Heart left ventricle (tissue), 16 donors: ENCODE measurements around the gene GIT2. TPM values are rescaled to one million over a fixed set of nuclear protein-coding genes. Genes with fewer than 3 reads are reported as not detected.

Experiments used
- ATAC-seq, 4 donors: fragments of 200-7000 bp; cut with Tn5 transposase; one replicate each; pipeline ENCODE4 v1.9.1; 2020 to 2022; ENCODE audit warnings: moderate library complexity in 4 of 4, mild to moderate bottlenecking in 3 of 4, moderate number of reproducible peaks in 1 of 4
- DNase-seq, 5 donors: peaks; one replicate each; pipeline ENCODE4 v3.0.0-alpha.2; 2020
- H3K27ac ChIP-seq, 12 donors: fragments of 200-600 bp; sonication (generic) in 4 of 12; one replicate each; pipeline versions ENCODE4 v1.5.0 to v1.8.0; 2016 to 2022; ENCODE audit warnings: mild to moderate bottlenecking in 2 of 12
- H3K27me3 ChIP-seq, 9 donors: fragments of 200-600 bp; sonication (generic) in 2 of 9; one replicate each; pipeline versions ENCODE4 v1.5.1 to v1.8.0; 2016 to 2022; ENCODE audit warnings: mild to moderate bottlenecking in 3 of 9
- H3K36me3 ChIP-seq, 9 donors: fragments of 200-600 bp; sonication (generic) in 2 of 9; one replicate each; pipeline versions ENCODE4 v1.5.0 to v1.8.0; 2018 to 2022; ENCODE audit warnings: mild to moderate bottlenecking in 2 of 9
- H3K4me1 ChIP-seq, 12 donors: fragments of 200-600 bp; sonication (generic) in 4 of 12; one replicate each; pipeline versions ENCODE4 v1.5.0 to v1.8.0; 2016 to 2022; ENCODE audit warnings: mild to moderate bottlenecking in 3 of 12
- H3K4me3 ChIP-seq, 12 donors: fragments of 200-600 bp; sonication (generic) in 4 of 12; one replicate each; pipeline versions ENCODE4 v1.5.0 to v1.8.0; 2017 to 2022; ENCODE audit warnings: mild to moderate bottlenecking in 9 of 12, moderate library complexity in 4 of 12
- H3K9me3 ChIP-seq, 12 donors: fragments of 200-600 bp; sonication (generic) in 4 of 12; one replicate each; pipeline versions ENCODE4 v1.5.0 to v1.8.0; 2016 to 2022; ENCODE audit warnings: mild to moderate bottlenecking in 1 of 12
- CTCF ChIP-seq, 12 donors: fragments of 200-600 bp; sonication (generic) in 4 of 12; IDR thresholded peaks; one replicate each; pipeline versions ENCODE4 v1.5.0 to v1.8.0; 2018 to 2022; ENCODE audit warnings: antibody characterized with exemption in 12 of 12, mild to moderate bottlenecking in 5 of 12
- POLR2A ChIP-seq, 2 donors: fragments of 450-650 bp; IDR thresholded peaks; one replicate each; pipeline ENCODE4 v1.6.1; 2017; ENCODE audit warnings: antibody characterized with exemption in 2 of 2, mild to moderate bottlenecking in 2 of 2, moderate library complexity in 2 of 2
- WGBS, 4 donors: extraction: QIAGEN DNeasy Blood & Tissue Kit in 2 of 4; methylation state at CpG; one replicate each; pipeline versions ENCODE4 v1.1.5 to v1.1.7; 2013 to 2018; 5-methylcytosine and 5-hydroxymethylcytosine counted together
- intact Hi-C, 10 donors: fragments of 100-400 bp; cut with DNase I; formaldehyde crosslinking; loops; one replicate each; pipeline versions ENCODE4 v1.11.1 to v1.14.2; 2022
- polyA plus RNA-seq, 2 donors: library from polyadenylated mRNA; stranded (reverse); fragments of 200-250 nt; gene quantifications; one replicate each; pipeline ENCODE4 v1.2.3, GENCODE V29; 2013
- total RNA-seq, 9 donors: library from RNA; depleted of rRNA in 2 of 9; stranded (reverse); fragments of >200 nt in 2 of 9; fragmentation: NEBNext Ultra II Directional in 3 of 9; extraction: Animal tissue kit (Norgen Biotek cat#: 25700) in 3 of 9; gene quantifications; one replicate each; pipeline versions ENCODE4 v1.1.0 to v1.2.4, GENCODE V29; 2016 to 2023
- donor health status: ischemic (EF 13 %, LVEDD 7.1; RV severe dilation, severe dysfunction).
- donor health status: healthy with polysubstance abuse.
- donor health status: DM: no; HTN: yes; CAD: no.
- donor health status: DM: no; HTN: no; CAD: no.
- donor health status: ischemic (EF 25% LVEDD 6.9; RV normal size, moderate dysfunction).
- donor health status: ischemic (EF 25% LVEDD 5.7; RV mildly dilated, moderate dysfunction).
- donor health status: healthy.
- donor health status: DM: yes; HTN: yes; CAD: no.
- donor health status: ischemic (EF 35%, LVEDD 5.7; RV mildly dilated, moderate dysfunction).
- donor health status: nonischemic (EF 11% LVEDD 7.7; RV severe dilation, severe dysfunction).
- donor health status: DM: yes; HTN: yes; CAD: no.
- donor health status: PGD.
- donor health status: ischemic (EF 29% LVEDD 5.4; RV normal size, mild dysfunction).
- donor health status: nonischemic (EF 23%, LVEDD 6.1; RV moderate dilation, normal function).

GIT2 gene
- total and polyA plus RNA-seq, 11 donors: 17.4 to 56.7 (median 36.2) TPM

- peaks cover 0 to 86% (median 69%) of the 10 kb centered on the region in 9 donors for H3K36me3 ChIP-seq
Measured at GRCh38 chr12:109920261-109920780, 75.8 kb downstream of the GIT2 start.

GRCh38 chr12:109919456-109919855 is 76.7 kb downstream of the GIT2 start:
- intact Hi-C loops: no loop called here
- no peak for ATAC-seq

More at GRCh38 chr12:109920261-109920780, 75.8 kb downstream of the GIT2 start:
- Histone ChIP-seq H3K4me1 (no peaks in the 10 kb centered on the region), H3K27ac (no peak overlapping the region), H3K27me3 (no peaks in the 10 kb centered on the region), H3K4me3 (no peak overlapping the region), H3K9me3 (no peaks in the 10 kb centered on the region)
- 91 to 93% (median 92%) methylated on average over 11 of the region's 11 CpGs for WGBS, 4 donors
- TF ChIP-seq POLR2A (IDR thresholded peaks at IDR 0.05): no peak
- no peak for TF ChIP-seq CTCF (IDR thresholded peaks at IDR 0.05)
- intact Hi-C loops: no loop called here
- ATAC-seq (peak in 1 of 4 donors; percentile 7), DNase-seq (no peak)

GRCh38 chr12:109916045-109916444 is 80.1 kb downstream of the GIT2 start:
- Histone ChIP-seq H3K27me3 (no peaks in the 10 kb centered on the region), H3K9me3 (no peaks in the 10 kb centered on the region), H3K4me3 (no peak overlapping the region), H3K36me3 (peaks cover 0 to 100% (median 96%) of the 10 kb centered on the region in 9 donors), H3K4me1 (peaks cover 0 to 6% (median 0%) of the 10 kb centered on the region in 12 donors), H3K27ac (no peak overlapping the region)
- ATAC-seq: no peak
- DNase-seq: no peak
- WGBS, 4 donors: 80 to 94% (median 89%) methylated on average over 3 to 4 of the region's 4 CpGs
- TF ChIP-seq POLR2A (IDR thresholded peaks at IDR 0.05) (no peak), CTCF (IDR thresholded peaks at IDR 0.05) (no peak)
- intact Hi-C loops: no loop called here

More at GRCh38 chr12:109919456-109919855, 76.7 kb downstream of the GIT2 start:
- Histone ChIP-seq H3K4me1 (no peaks in the 10 kb centered on the region), H3K9me3 (no peaks in the 10 kb centered on the region), H3K27ac (no peak overlapping the region), H3K4me3 (no peak overlapping the region), H3K27me3 (no peaks in the 10 kb centered on the region), H3K36me3 (peaks cover 0 to 87% (median 77%) of the 10 kb centered on the region in 9 donors)
- TF ChIP-seq POLR2A (IDR thresholded peaks at IDR 0.05): no peak
- TF ChIP-seq CTCF (IDR thresholded peaks at IDR 0.05): no peak
- 64 to 68% (median 66%) methylated on average over 10 of the region's 10 CpGs for WGBS, 4 donors
- no peak for DNase-seq

- no peak overlapping the region for H3K27ac ChIP-seq
- 86 to 91% (median 87%) methylated on average over 25 to 26 of the region's 26 CpGs for WGBS, 4 donors
- peaks cover 0 to 100% (median 95%) of the 10 kb centered on the region in 9 donors for H3K36me3 ChIP-seq
Measured at GRCh38 chr12:109915171-109916040, 80.8 kb downstream of the GIT2 start.

More at GRCh38 chr12:109915171-109916040, 80.8 kb downstream of the GIT2 start:
- no peak overlapping the region for H3K4me3 ChIP-seq
- TF ChIP-seq CTCF (IDR thresholded peaks at IDR 0.05): no peak
- TF ChIP-seq POLR2A (IDR thresholded peaks at IDR 0.05): no peak
- peak in 1 of 4 donors; percentile 30 for ATAC-seq
- peaks cover 0 to 6% (median 0%) of the 10 kb centered on the region in 12 donors for H3K4me1 ChIP-seq
- H3K9me3 ChIP-seq: no peaks in the 10 kb centered on the region
- DNase-seq: no peak
- H3K27me3 ChIP-seq: no peaks in the 10 kb centered on the region
- intact Hi-C loops: no loop called here
